Stomach (tissue), 9 donors: ENCODE data around the gene CDIPT. TPM values are rescaled to one million over a fixed set of nuclear protein-coding genes. Genes with fewer than 3 reads are reported as not detected.

Experiments used
- DNase-seq, 2 donors: peaks; one replicate each; pipeline versions ENCODE4 v3.0.0 to v3.0.0-alpha.2; 2013 to 2019
- H3K27ac ChIP-seq, 5 donors: fragments of 200-600 bp in 4 of 5; sonication (generic) in 4 of 5; one replicate each; pipeline ENCODE4 v1.5.1; 2013 to 2019; ENCODE audit warnings: mild to moderate bottlenecking in 1 of 5, moderate library complexity in 1 of 5
- H3K27me3 ChIP-seq, 3 donors: fragments of 200-600 bp; sonication (generic); one replicate each; pipeline ENCODE4 v1.5.1; 2017 to 2019; ENCODE audit warnings: mixed run types in 1 of 3
- H3K36me3 ChIP-seq, 4 donors: fragments of 200-600 bp; sonication (generic); 1 replicate in 3 of 4; 2 replicates in 1 of 4; pipeline ENCODE4 v1.5.1; 2016 to 2019
- H3K4me1 ChIP-seq, 4 donors: fragments of 200-600 bp; sonication (generic); one replicate each; pipeline ENCODE4 v1.5.1; 2016 to 2019
- H3K4me3 ChIP-seq, 4 donors: fragments of 200-600 bp; sonication (generic) in 3 of 4; one replicate each; pipeline ENCODE4 v1.5.1; 2016 to 2019; ENCODE audit warnings: mild to moderate bottlenecking in 1 of 4
- H3K9me3 ChIP-seq, 4 donors: fragments of 200-600 bp; sonication (generic); one replicate each; pipeline ENCODE4 v1.5.1; 2016 to 2019
- EP300 ChIP-seq: sonication (generic); formaldehyde crosslinking; IDR thresholded peaks from one replicate; pipeline ENCODE4 v1.6.1; 2017; ENCODE audit warnings: antibody characterized with exemption
- POLR2A ChIP-seq, 4 donors: fragments of 450-650 bp; IDR thresholded peaks; one replicate each; pipeline ENCODE4 v1.6.1; 2016; ENCODE audit warnings: antibody characterized with exemption in 4 of 4, control low read depth in 2 of 4, mild to moderate bottlenecking in 1 of 4, moderate library complexity in 1 of 4
- POLR2AphosphoS5 ChIP-seq, 3 donors: sonication (generic); formaldehyde crosslinking; IDR thresholded peaks; one replicate each; pipeline ENCODE4 v1.6.1; 2016; ENCODE audit warnings: antibody characterized with exemption in 3 of 3
- WGBS, 5 donors: extraction: QIAGEN DNeasy Blood & Tissue Kit in 3 of 5; methylation state at CpG; one replicate each; pipeline versions ENCODE4 v1.1.5 to v1.1.7; 2013 to 2018; 5-methylcytosine and 5-hydroxymethylcytosine counted together
- intact Hi-C: fragments of 100-400 bp; cut with DNase I; formaldehyde crosslinking; loops from one replicate; pipeline ENCODE4 v1.15.1; 2023; ENCODE audit warnings: low total_unique reads
- polyA plus RNA-seq, 3 donors: library from polyadenylated mRNA; stranded (reverse); fragments of 200-250 nt; gene quantifications; one replicate each; pipeline ENCODE4 v1.2.3, GENCODE V29; 2013
- total RNA-seq, 5 donors: library from RNA; depleted of rRNA; stranded (reverse); fragments of >200 nt; gene quantifications; one replicate each; pipeline versions ENCODE4 v1.1.0 to v1.2.3, GENCODE V29; 2014 to 2016
- TF ChIP-seq, protein P1 (sequence below), 7 experiments: fragments of 450-650 bp in 4 of 7; fragments of 200-600 bp in 3 of 7; sonication (generic) in 3 of 7; IDR thresholded peaks; one replicate each; pipeline ENCODE4 v1.5.1; 2016 to 2019; ENCODE audit warnings: antibody characterized with exemption in 7 of 7, control low read depth in 2 of 7, mild to moderate bottlenecking in 1 of 7
- donor health status: healthy with polysubstance abuse.
- donor health status: Bipolar disorder and iron deficiency.
- donor health status: healthy.

Gene CDIPT
- total and polyA plus RNA-seq, 8 donors, result 2.3 to 91.5 (median 54.2) TPM

DNA sequence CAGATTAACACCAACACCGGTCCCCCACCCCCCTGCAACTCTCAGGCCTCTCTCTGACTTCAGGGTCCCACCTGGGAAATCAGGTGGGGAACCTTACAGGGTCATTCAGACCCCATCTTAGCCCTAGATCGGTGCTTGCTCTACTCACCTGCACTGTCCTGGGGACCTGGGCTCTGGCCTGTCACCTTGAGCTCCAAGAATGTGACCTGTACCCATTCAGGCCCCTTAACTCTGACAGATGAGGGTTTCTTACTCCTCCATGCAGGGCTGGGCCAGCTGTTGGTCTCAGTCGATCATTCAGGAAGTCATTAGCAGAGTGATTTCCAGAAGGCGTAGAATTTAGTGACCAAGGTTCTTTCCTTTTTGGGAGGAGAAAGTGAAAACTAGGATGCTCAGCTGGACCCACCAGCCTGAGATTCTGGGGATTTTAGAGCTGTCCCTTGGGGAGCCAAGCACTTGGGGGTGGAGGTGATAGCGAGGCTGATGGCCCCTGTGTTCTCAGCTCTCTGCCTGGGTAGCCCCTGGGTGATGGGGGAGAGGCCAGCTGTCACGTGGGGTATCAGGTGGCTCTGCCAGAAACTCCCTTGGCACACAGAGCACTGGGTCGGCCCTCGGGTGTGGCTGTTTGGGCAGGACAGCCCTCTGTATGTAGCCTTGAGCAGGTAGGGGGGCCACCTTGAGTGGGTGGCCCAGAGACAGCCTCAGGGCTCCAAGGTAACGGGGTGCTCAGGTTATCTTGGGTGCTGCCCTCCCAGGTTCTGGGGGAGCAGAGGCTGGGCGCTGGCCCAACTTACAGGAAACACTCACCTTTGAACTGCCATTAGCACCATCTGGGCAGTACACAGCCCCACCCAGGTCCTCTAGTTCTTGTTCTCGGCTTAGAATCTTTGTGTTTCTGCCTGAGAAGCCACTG lies 42.0 kb downstream of the CDIPT start:
- intact Hi-C loops, result no loop called here
- peak overlapping the region; percentile 57 to 80 (median 72) for H3K4me3 ChIP-seq

DNA sequence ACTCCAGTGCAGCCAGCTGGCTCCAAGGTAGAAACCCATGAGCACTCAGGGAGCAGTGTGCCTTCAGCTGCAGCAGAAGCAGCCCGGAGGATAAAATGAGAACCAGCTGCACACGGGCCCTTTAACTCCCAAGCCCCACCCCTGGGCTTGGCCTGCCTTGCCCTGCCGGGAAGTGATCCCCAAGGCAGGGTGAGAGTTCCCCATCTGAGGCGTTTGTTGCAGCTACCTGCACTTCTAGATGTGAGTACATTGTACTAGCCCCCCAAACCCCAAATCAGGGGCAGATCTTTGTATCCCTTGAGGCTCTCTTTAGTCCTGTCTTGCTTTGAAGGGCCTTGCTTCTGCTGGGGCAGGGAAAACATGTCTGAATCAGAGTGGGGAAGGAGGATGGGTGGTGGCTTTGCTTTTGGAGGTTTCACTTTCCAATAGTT lies 42.7 kb downstream of the CDIPT start, which contains the start of gene MVP:
MVP (plus strand) TSS at position 192 of the 431 bp plus-strand sequence. CDS start 10,088 bp downstream, outside the sequence.
- TF ChIP-seq, protein P1, sequence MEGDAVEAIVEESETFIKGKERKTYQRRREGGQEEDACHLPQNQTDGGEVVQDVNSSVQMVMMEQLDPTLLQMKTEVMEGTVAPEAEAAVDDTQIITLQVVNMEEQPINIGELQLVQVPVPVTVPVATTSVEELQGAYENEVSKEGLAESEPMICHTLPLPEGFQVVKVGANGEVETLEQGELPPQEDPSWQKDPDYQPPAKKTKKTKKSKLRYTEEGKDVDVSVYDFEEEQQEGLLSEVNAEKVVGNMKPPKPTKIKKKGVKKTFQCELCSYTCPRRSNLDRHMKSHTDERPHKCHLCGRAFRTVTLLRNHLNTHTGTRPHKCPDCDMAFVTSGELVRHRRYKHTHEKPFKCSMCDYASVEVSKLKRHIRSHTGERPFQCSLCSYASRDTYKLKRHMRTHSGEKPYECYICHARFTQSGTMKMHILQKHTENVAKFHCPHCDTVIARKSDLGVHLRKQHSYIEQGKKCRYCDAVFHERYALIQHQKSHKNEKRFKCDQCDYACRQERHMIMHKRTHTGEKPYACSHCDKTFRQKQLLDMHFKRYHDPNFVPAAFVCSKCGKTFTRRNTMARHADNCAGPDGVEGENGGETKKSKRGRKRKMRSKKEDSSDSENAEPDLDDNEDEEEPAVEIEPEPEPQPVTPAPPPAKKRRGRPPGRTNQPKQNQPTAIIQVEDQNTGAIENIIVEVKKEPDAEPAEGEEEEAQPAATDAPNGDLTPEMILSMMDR (IDR thresholded peaks at IDR 0.05), result no peak
- peak; percentile 15 for TF ChIP-seq EP300
- peak; percentile 32 to 92 (median 84) for TF ChIP-seq POLR2AphosphoS5 (IDR thresholded peaks at IDR 0.05)
- TF ChIP-seq POLR2A (IDR thresholded peaks at IDR 0.05), result no peak
- Histone ChIP-seq H3K27me3 (no peaks in the 10 kb centered on the region), H3K27ac (peak within 1 kb of the TSS; percentile 87 to 97 (median 94)), H3K9me3 (no peaks in the 10 kb centered on the region), H3K4me3 (peak within 1 kb of the TSS; percentile 57 to 80 (median 72)), H3K4me1 (peaks cover 62 to 86% (median 84%) of the 10 kb centered on the region in 4 donors), H3K36me3 (peaks cover 0 to 21% (median 18%) of the 10 kb centered on the region in 4 donors)
- peak; percentile 78 to 87 for DNase-seq
- WGBS, 5 donors, result 0 to 1% (median 0%) methylated on average over 4 of the region's 4 CpGs
- intact Hi-C loops, result no loop called here

More for the DNA sequence above, 42.0 kb downstream of the CDIPT start:
- peak overlapping the region; percentile 87 to 97 (median 94) for H3K27ac ChIP-seq
- no peak for TF ChIP-seq EP300
- TF ChIP-seq, protein P1 (IDR thresholded peaks at IDR 0.05), result no peak
- peak in 2 of 3 donors; percentile 77 to 80 for TF ChIP-seq POLR2AphosphoS5 (IDR thresholded peaks at IDR 0.05)
- TF ChIP-seq POLR2A (IDR thresholded peaks at IDR 0.05), result peak in 1 of 4 donors; percentile 47
- H3K4me1 ChIP-seq, result peaks cover 68 to 89% (median 89%) of the 10 kb centered on the region in 4 donors
- H3K36me3 ChIP-seq, result peaks cover 0 to 21% (median 19%) of the 10 kb centered on the region in 4 donors
- WGBS, 5 donors, result 5 to 13% (median 6%) methylated on average over 5 to 11 of the region's 11 CpGs
- peak; percentile 84 to 86 for DNase-seq
- no peaks in the 10 kb centered on the region for H3K9me3 ChIP-seq
- no peaks in the 10 kb centered on the region for H3K27me3 ChIP-seq

DNA sequence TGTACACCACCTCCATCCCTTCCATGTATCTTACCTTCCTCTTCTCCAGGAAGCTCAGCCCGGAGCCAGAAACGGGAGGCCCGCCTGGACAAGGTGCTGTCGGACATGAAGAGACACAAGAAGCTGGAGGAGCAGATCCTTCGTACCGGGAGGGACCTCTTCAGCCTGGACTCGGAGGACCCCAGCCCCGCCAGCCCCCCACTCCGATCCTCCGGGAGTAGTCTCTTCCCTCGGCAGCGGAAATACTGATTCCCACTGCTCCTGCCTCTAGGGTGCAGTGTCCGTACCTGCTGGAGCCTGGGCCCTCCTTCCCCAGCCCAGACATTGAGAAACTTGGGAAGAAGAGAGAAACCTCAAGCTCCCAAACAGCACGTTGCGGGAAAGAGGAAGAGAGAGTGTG lies 43.5 kb downstream of the CDIPT start:
- H3K4me1 ChIP-seq, result peaks cover 62 to 86% (median 84%) of the 10 kb centered on the region in 4 donors
- intact Hi-C loops, result no loop called here
- H3K4me3 ChIP-seq, result peak overlapping the region in 3 of 4 donors; percentile 66 to 80 (median 77)
- peaks cover 0 to 21% (median 18%) of the 10 kb centered on the region in 4 donors for H3K36me3 ChIP-seq
- no peaks in the 10 kb centered on the region for H3K9me3 ChIP-seq
- WGBS, 5 donors, result 42 to 58% (median 50%) methylated on average over 15 of the region's 15 CpGs
- peak overlapping the region; percentile 58 to 97 (median 94) for H3K27ac ChIP-seq
- no peaks in the 10 kb centered on the region for H3K27me3 ChIP-seq
- TF ChIP-seq EP300 (no peak), POLR2AphosphoS5 (IDR thresholded peaks at IDR 0.05) (no peak)
- TF ChIP-seq, protein P1 (IDR thresholded peaks at IDR 0.05), result peak in 2 of 7 experiments; percentile 22 to 38
- DNase-seq, result peak in 1 of 2 donors; percentile 40

DNA sequence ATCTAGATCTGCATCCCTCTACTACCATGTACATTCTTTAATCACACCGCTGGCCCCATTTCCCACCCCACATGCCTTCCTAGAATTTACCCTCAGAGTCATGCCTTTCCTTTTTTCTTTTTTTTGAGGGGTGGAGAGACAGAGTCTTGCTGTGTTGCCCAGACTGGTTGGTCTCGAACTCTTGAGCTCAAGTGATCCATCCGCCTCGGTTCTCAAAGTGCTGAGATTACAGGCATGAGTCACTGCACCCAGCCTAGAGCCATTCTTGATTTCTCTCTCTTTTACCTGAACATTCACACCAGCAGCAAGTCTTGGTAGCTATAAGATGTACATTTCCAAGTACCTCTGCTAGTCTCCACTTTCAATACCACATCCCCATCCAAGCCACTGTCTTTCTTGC lies 44.9 kb downstream of the CDIPT start:
- DNase-seq, result no peak
- Histone ChIP-seq H3K27me3 (peaks cover 0 to 6% (median 0%) of the 10 kb centered on the region in 3 donors), H3K4me1 (peaks cover 53 to 86% (median 83%) of the 10 kb centered on the region in 4 donors), H3K27ac (peak overlapping the region in 4 of 5 donors; percentile 94 to 98 (median 96)), H3K4me3 (peak overlapping the region in 1 of 4 donors; percentile 87), H3K36me3 (peaks cover 0 to 21% (median 18%) of the 10 kb centered on the region in 4 donors), H3K9me3 (no peaks in the 10 kb centered on the region)
- TF ChIP-seq, protein P1 (IDR thresholded peaks at IDR 0.05), result no peak
- TF ChIP-seq EP300 (no peak), POLR2A (IDR thresholded peaks at IDR 0.05) (no peak), POLR2AphosphoS5 (IDR thresholded peaks at IDR 0.05) (no peak)
- WGBS, 5 donors, result 61 to 82% (median 69%) methylated on average over 4 of the region's 4 CpGs
- intact Hi-C loops, result no loop called here
